ENCODE data around the gene TCEANC. TPM values are rescaled to one million over a fixed set of nuclear protein-coding genes. Genes with fewer than 3 reads are reported as not detected.
A peak's percentile ranks its signal among the peaks of the same experiment; 100 is the strongest.

The TCEANC gene
- total and polyA plus RNA-seq, 2 donors (not counting 1 experiment from before 2014, with no cell fraction given), result 2.3 to 7.3 TPM

DNA sequence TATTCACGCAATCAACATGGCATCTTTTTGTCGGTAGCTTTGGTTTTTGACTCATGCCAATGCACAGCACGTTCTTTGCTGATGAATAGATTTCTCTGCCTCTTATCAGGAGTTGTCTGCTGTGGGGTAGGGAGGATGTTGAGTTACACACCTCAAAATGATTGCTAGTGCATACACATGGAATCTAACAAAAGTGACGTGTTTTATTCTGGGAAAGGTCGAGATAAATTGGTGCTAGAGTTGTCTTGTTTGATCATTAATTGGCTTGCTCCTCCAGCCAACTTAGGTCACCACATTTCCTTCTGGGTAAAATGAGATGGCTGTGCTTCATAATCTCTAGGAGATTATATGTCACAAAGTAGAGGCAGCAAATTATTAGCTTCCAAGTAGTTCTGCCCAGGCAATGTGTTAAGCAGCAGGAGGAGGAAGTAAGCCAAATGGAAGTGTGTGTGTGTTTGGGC, 39.9 kb downstream of the TCEANC start:
- TF ChIP-seq, protein P1, sequence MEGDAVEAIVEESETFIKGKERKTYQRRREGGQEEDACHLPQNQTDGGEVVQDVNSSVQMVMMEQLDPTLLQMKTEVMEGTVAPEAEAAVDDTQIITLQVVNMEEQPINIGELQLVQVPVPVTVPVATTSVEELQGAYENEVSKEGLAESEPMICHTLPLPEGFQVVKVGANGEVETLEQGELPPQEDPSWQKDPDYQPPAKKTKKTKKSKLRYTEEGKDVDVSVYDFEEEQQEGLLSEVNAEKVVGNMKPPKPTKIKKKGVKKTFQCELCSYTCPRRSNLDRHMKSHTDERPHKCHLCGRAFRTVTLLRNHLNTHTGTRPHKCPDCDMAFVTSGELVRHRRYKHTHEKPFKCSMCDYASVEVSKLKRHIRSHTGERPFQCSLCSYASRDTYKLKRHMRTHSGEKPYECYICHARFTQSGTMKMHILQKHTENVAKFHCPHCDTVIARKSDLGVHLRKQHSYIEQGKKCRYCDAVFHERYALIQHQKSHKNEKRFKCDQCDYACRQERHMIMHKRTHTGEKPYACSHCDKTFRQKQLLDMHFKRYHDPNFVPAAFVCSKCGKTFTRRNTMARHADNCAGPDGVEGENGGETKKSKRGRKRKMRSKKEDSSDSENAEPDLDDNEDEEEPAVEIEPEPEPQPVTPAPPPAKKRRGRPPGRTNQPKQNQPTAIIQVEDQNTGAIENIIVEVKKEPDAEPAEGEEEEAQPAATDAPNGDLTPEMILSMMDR (conservative IDR thresholded peaks at IDR 0.05 in 1 of 2, IDR thresholded peaks at IDR 0.05 in 1 of 2; ENCODE audit: low read depth in 1 of 2, low read length in 2 of 2), result no peak
- no peak for TF ChIP-seq EZH2 (IDR thresholded peaks at IDR 0.05; ENCODE audit: low read length, missing control alignments)
- Histone ChIP-seq H3K4me2 (ENCODE audit: extremely low read depth, insufficient read depth, low read length) (no peak overlapping the region), H3K9ac (ENCODE audit: insufficient read depth, low read length) (no peak overlapping the region), H3K4me1 (ENCODE audit: control insufficient read depth, extremely low read depth, insufficient read depth, low read length) (no peaks in the 10 kb centered on the region), H4K20me1 (ENCODE audit: control insufficient read depth, extremely low read depth, insufficient read depth, low read length) (peaks cover 3% of the 10 kb centered on the region), H3K9me3 (ENCODE audit: control insufficient read depth, insufficient read depth, low read depth, low read length) (no peaks in the 10 kb centered on the region), H2AFZ (ENCODE audit: low read length) (no peak overlapping the region), H3K79me2 (ENCODE audit: control insufficient read depth, insufficient read depth, low read length) (peaks cover 64% of the 10 kb centered on the region), H3K4me3 (replicated peaks in 1 of 4; ENCODE audit: control extremely low read depth in 1 of 4, insufficient read depth in 1 of 4, low read depth in 3 of 4, low read length in 4 of 4) (no peak overlapping the region), H3K27ac (ENCODE audit: insufficient read depth, low read length) (no peak overlapping the region), H3K36me3 (ENCODE audit: control insufficient read depth, insufficient read depth, low read length) (no peaks in the 10 kb centered on the region), H3K27me3 (ENCODE audit: control insufficient read depth, insufficient read depth, low read length) (no peaks in the 10 kb centered on the region)
- peak in 1 of 2 donors; percentile 66 for DNase-seq (ENCODE audit: low read depth in 2 of 2)

DNA sequence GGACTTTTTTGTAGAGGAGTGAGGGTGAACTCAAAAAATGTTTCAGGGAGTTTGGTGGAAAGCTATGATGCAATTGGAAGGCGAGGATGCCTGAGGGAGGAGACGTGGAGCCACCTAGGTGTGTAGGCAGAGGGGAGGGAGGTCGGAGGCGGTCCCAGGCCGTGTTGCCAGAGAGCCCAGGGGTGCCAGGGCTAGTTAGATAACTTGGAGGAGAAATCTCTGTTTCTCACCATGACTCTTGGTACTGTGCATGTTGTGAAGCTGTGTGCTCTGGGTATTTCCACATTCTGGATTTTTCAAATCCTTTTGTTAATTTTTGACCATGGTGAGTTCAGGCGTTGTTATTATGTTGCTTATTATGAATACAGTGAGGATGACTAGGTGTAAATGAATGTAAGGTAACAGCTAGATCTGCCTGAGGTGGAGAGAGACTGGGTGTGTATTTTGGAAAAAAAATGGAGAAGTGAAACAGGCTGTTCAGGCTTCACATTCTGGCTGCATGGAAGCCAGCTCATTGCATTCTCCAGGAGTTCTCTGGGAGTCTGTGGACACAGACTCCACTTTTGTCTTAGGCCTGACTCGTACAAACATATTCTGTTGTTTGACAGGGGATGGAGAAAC, 40.5 kb downstream of the TCEANC start:
- no peaks in the 10 kb centered on the region for H3K27me3 ChIP-seq (ENCODE audit: control insufficient read depth, insufficient read depth, low read length)
- no peaks in the 10 kb centered on the region for H3K9me3 ChIP-seq (ENCODE audit: control insufficient read depth, insufficient read depth, low read depth, low read length)
- no peaks in the 10 kb centered on the region for H3K4me1 ChIP-seq (ENCODE audit: control insufficient read depth, extremely low read depth, insufficient read depth, low read length)
- no peak for DNase-seq (ENCODE audit: low read depth in 2 of 2)
- no peak overlapping the region for H3K9ac ChIP-seq (ENCODE audit: insufficient read depth, low read length)
- H3K4me3 ChIP-seq (replicated peaks in 1 of 4; ENCODE audit: control extremely low read depth in 1 of 4, insufficient read depth in 1 of 4, low read depth in 3 of 4, low read length in 4 of 4), result no peak overlapping the region
- H3K79me2 ChIP-seq (ENCODE audit: control insufficient read depth, insufficient read depth, low read length), result peaks cover 65% of the 10 kb centered on the region
- H2AFZ ChIP-seq (ENCODE audit: low read length), result no peak overlapping the region
- H3K27ac ChIP-seq (ENCODE audit: insufficient read depth, low read length), result no peak overlapping the region
- no peaks in the 10 kb centered on the region for H3K36me3 ChIP-seq (ENCODE audit: control insufficient read depth, insufficient read depth, low read length)
- peaks cover 3% of the 10 kb centered on the region for H4K20me1 ChIP-seq (ENCODE audit: control insufficient read depth, extremely low read depth, insufficient read depth, low read length)
- TF ChIP-seq, protein P1 (conservative IDR thresholded peaks at IDR 0.05 in 1 of 2, IDR thresholded peaks at IDR 0.05 in 1 of 2; ENCODE audit: low read depth in 1 of 2, low read length in 2 of 2), result no peak
- no peak for TF ChIP-seq EZH2 (IDR thresholded peaks at IDR 0.05; ENCODE audit: low read length, missing control alignments)
- no peak overlapping the region for H3K4me2 ChIP-seq (ENCODE audit: extremely low read depth, insufficient read depth, low read length)

DNA sequence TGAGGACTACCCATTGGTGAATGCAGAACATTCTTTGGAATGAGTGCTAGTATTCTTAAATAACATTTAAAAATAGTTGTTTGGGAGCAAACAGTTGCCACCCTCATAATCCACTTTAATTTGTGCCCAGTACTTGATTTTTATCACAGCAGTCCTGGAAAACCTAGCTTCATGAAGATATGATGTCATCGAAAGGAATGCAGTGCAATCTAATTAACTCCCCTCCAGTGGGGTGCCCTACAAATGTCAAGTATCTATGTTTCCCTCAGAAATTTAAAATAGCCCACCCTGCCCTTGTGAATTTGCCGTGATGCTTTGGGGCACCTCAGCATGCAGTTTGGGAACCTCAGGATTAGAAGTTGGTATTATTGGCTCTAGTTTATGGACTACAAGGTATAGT, 41.4 kb downstream of the TCEANC start:
- no peak overlapping the region for H2AFZ ChIP-seq (ENCODE audit: low read length)
- H3K9me3 ChIP-seq (ENCODE audit: control insufficient read depth, insufficient read depth, low read depth, low read length), result no peaks in the 10 kb centered on the region
- no peak overlapping the region for H3K27ac ChIP-seq (ENCODE audit: insufficient read depth, low read length)
- H4K20me1 ChIP-seq (ENCODE audit: control insufficient read depth, extremely low read depth, insufficient read depth, low read length), result peaks cover 3% of the 10 kb centered on the region
- H3K4me3 ChIP-seq (replicated peaks in 1 of 4; ENCODE audit: control extremely low read depth in 1 of 4, insufficient read depth in 1 of 4, low read depth in 3 of 4, low read length in 4 of 4), result no peak overlapping the region
- no peak for TF ChIP-seq EZH2 (IDR thresholded peaks at IDR 0.05; ENCODE audit: low read length, missing control alignments)
- TF ChIP-seq, protein P1 (conservative IDR thresholded peaks at IDR 0.05 in 1 of 2, IDR thresholded peaks at IDR 0.05 in 1 of 2; ENCODE audit: low read depth in 1 of 2, low read length in 2 of 2), result no peak
- H3K79me2 ChIP-seq (ENCODE audit: control insufficient read depth, insufficient read depth, low read length), result peaks cover 66% of the 10 kb centered on the region
- no peak overlapping the region for H3K4me2 ChIP-seq (ENCODE audit: extremely low read depth, insufficient read depth, low read length)
- no peaks in the 10 kb centered on the region for H3K27me3 ChIP-seq (ENCODE audit: control insufficient read depth, insufficient read depth, low read length)
- H3K4me1 ChIP-seq (ENCODE audit: control insufficient read depth, extremely low read depth, insufficient read depth, low read length), result no peaks in the 10 kb centered on the region
- peak in 1 of 2 donors; percentile 30 for DNase-seq (ENCODE audit: low read depth in 2 of 2)
- H3K36me3 ChIP-seq (ENCODE audit: control insufficient read depth, insufficient read depth, low read length), result no peaks in the 10 kb centered on the region
- H3K9ac ChIP-seq (ENCODE audit: insufficient read depth, low read length), result no peak overlapping the region

All from fibroblast of lung (primary cell).